Glutamatergic neuron (in vitro differentiated cells): ENCODE measurements around the gene CATSPERB. TPM values are rescaled to one million over a fixed set of nuclear protein-coding genes. Genes with fewer than 3 reads are reported as not detected.

ENCODE experiments used
- DNase-seq: peaks from one replicate; pipeline ENCODE4 v3.0.0; 2022
- H3K27ac Mint-ChIP-seq: one replicate; pipeline ENCODE4 v1.8.0; 2020; ENCODE audit warnings: mild to moderate bottlenecking, mixed read lengths, inconsistent platforms; ENCODE audit not compliant: unreplicated experiment
- H3K27me3 Mint-ChIP-seq: one replicate; pipeline ENCODE4 v1.8.0; 2020; ENCODE audit warnings: mild to moderate bottlenecking, moderate library complexity, mixed read lengths, inconsistent platforms; ENCODE audit not compliant: unreplicated experiment
- H3K36me3 Mint-ChIP-seq: one replicate; pipeline ENCODE4 v1.8.0; 2020; ENCODE audit warnings: mild to moderate bottlenecking, mixed read lengths, inconsistent platforms; ENCODE audit not compliant: unreplicated experiment
- H3K4me1 Mint-ChIP-seq: one replicate; pipeline ENCODE4 v1.8.0; 2020; ENCODE audit warnings: mild to moderate bottlenecking, low read depth, mixed read lengths, inconsistent platforms; ENCODE audit not compliant: unreplicated experiment
- H3K4me3 Mint-ChIP-seq: one replicate; pipeline ENCODE4 v1.8.0; 2020; ENCODE audit warnings: mild to moderate bottlenecking, mixed read lengths, inconsistent platforms; ENCODE audit not compliant: unreplicated experiment
- H3K9me3 Mint-ChIP-seq: one replicate; pipeline ENCODE4 v1.8.0; 2020; ENCODE audit warnings: mild to moderate bottlenecking, moderate library complexity, mixed read lengths, inconsistent platforms; ENCODE audit not compliant: unreplicated experiment
- total RNA-seq: library from RNA; stranded (reverse); fragmentation: NEBNext Ultra II Directional; extraction: Animal tissue kit (Norgen Biotek cat#: 25700); gene quantifications from one replicate; pipeline ENCODE4 v1.2.1, GENCODE V29; 2021; ENCODE audit not compliant: unreplicated experiment
- TF ChIP-seq, protein P1 (sequence below): fragments of 200-600 bp; sonication (generic); IDR thresholded peaks from one replicate; pipeline ENCODE4 v1.5.0; 2021; ENCODE audit not compliant: partially characterized antibody, unreplicated experiment

The CATSPERB gene
- total RNA-seq, 1 donor from 2014 or later: not detected

DNA sequence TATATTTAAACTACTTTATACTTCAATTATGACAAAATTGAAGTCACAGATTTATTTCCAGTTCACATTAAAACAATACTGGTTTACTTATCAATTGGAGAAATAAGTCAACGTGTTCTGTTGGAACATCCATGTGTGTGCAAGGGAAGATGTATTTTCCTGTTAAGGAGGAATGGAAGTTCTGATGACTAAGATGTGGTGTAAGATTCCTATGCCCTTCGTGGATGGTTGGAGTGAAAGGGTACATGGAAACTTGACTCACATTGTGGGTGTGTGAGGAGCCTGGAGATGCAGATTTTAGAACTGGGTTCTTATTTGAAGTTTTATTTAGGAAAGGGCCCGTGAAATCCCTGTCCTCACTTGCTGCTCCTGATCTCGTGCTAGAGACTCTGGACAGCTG lies 95.3 kb downstream of the CATSPERB start:
- Mint-ChIP-seq H3K36me3 (no peaks in the 10 kb centered on the region), H3K27me3 (peaks cover 2% of the 10 kb centered on the region), H3K4me1 (no peaks in the 10 kb centered on the region), H3K9me3 (peaks cover 1% of the 10 kb centered on the region), H3K27ac (no peak overlapping the region), H3K4me3 (no peak overlapping the region)
- TF ChIP-seq, protein P1, sequence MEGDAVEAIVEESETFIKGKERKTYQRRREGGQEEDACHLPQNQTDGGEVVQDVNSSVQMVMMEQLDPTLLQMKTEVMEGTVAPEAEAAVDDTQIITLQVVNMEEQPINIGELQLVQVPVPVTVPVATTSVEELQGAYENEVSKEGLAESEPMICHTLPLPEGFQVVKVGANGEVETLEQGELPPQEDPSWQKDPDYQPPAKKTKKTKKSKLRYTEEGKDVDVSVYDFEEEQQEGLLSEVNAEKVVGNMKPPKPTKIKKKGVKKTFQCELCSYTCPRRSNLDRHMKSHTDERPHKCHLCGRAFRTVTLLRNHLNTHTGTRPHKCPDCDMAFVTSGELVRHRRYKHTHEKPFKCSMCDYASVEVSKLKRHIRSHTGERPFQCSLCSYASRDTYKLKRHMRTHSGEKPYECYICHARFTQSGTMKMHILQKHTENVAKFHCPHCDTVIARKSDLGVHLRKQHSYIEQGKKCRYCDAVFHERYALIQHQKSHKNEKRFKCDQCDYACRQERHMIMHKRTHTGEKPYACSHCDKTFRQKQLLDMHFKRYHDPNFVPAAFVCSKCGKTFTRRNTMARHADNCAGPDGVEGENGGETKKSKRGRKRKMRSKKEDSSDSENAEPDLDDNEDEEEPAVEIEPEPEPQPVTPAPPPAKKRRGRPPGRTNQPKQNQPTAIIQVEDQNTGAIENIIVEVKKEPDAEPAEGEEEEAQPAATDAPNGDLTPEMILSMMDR: no peak
- no peak for DNase-seq

- H3K36me3 Mint-ChIP-seq: no peaks in the 10 kb centered on the region
- H3K27me3 Mint-ChIP-seq: no peaks in the 10 kb centered on the region
- no peak for DNase-seq
- no peak overlapping the region for H3K4me3 Mint-ChIP-seq
- no peak overlapping the region for H3K27ac Mint-ChIP-seq
- H3K9me3 Mint-ChIP-seq: peaks cover 2% of the 10 kb centered on the region
- H3K4me1 Mint-ChIP-seq: no peaks in the 10 kb centered on the region
- TF ChIP-seq, protein P1: no peak
Observed at GRCh38 chr14:91624757-91625156, 107.1 kb downstream of the CATSPERB start.

DNA sequence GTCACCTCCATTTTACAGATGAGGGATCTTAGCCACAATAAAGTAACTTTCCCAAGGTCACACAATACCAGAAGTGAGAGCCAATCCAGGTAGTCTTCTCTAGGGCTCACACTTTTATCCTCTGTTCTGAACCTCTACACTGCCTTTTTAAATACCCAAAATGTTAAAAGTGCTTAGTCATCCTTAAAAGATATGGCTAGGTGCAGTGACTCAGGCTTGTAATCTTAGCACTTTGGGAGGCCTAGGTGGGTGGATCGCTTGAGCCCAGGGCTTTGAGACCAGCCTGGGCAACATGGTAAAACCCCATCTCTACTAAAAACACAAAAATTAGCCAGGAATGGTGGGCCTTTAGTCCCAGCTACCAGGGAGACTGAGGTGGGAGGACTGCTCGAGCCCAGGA lies 117.7 kb downstream of the CATSPERB start:
- DNase-seq: no peak
- Mint-ChIP-seq H3K4me3 (no peak overlapping the region), H3K36me3 (no peaks in the 10 kb centered on the region), H3K27me3 (no peaks in the 10 kb centered on the region), H3K27ac (no peak overlapping the region), H3K4me1 (no peaks in the 10 kb centered on the region), H3K9me3 (no peaks in the 10 kb centered on the region)
- TF ChIP-seq, protein P1: no peak

DNA sequence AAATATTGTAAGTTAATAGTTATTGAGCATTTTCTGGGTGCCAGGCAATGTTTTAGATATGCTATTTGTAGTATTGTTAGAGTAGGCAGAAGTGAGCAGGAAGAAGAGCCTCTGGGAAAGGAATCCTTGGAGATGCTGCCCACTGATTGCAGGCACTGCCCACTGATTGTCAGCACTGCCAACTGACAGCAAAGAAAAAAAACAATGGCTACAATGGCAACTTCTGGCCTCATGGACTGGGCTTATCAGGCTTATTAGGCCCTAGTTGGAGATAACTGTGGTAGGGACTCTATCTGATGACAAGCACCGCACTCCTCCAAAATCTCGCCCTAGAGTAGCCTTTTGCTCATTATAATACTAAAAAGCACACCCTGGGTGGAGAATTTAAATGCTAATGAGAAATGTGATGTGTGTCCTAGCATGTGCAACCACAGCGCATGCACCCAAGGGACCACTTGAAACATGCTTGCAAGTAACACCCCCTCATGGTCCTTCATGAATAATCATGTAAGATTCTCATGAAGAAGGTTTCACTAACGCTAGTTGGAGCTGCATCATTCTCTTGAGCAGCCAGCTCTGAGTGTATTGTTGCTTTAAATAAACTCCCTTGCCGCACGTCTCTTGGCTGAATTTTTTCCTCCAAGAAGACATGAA lies 118.3 kb downstream of the CATSPERB start:
- Mint-ChIP-seq H3K36me3 (no peaks in the 10 kb centered on the region), H3K9me3 (no peaks in the 10 kb centered on the region), H3K27me3 (no peaks in the 10 kb centered on the region), H3K27ac (no peak overlapping the region), H3K4me1 (no peaks in the 10 kb centered on the region), H3K4me3 (no peak overlapping the region)
- TF ChIP-seq, protein P1: no peak
- no peak for DNase-seq

GRCh38 chr14:91611528-91611927 lies 120.4 kb downstream of the CATSPERB start:
- H3K36me3 Mint-ChIP-seq: no peaks in the 10 kb centered on the region
- no peaks in the 10 kb centered on the region for H3K4me1 Mint-ChIP-seq
- H3K27me3 Mint-ChIP-seq: no peaks in the 10 kb centered on the region
- TF ChIP-seq, protein P1: no peak
- no peak overlapping the region for H3K4me3 Mint-ChIP-seq
- H3K9me3 Mint-ChIP-seq: no peaks in the 10 kb centered on the region
- no peak for DNase-seq
- no peak overlapping the region for H3K27ac Mint-ChIP-seq
